H9 (cell line): Measurements from ENCODE around the gene PTPRQ. TPM values are rescaled to one million over a fixed set of nuclear protein-coding genes. Genes with fewer than 3 reads are reported as not detected.

Source experiments
- DNase-seq: peaks from one replicate; pipeline ENCODE4 v3.0.0-alpha.2; 2017
- H2AFZ ChIP-seq: one replicate; pipeline ENCODE4 v1.6.1; 2013; ENCODE audit warnings: mild to moderate bottlenecking, low read length, control low read depth, moderate library complexity
- H2AK5ac ChIP-seq: 2 replicates; pipeline ENCODE4 v1.6.1; 2013; ENCODE audit warnings: low read length, control low read depth, mixed read lengths; ENCODE audit not compliant: insufficient read length
- H2BK120ac ChIP-seq: one replicate; pipeline ENCODE4 v1.6.1; 2013; ENCODE audit warnings: low read depth, mild to moderate bottlenecking, low read length, control low read depth, inconsistent platforms; ENCODE audit not compliant: poor library complexity, severe bottlenecking
- H2BK12ac ChIP-seq: 2 replicates; pipeline ENCODE4 v1.6.1; 2013; ENCODE audit warnings: low read length, control low read depth, mixed read lengths, low read depth; ENCODE audit not compliant: insufficient read length
- H2BK15ac ChIP-seq: 2 replicates; pipeline ENCODE4 v1.6.1; 2013; ENCODE audit warnings: low read depth, low read length, control low read depth
- H2BK20ac ChIP-seq: one replicate; pipeline ENCODE4 v1.6.1; 2013; ENCODE audit warnings: low read depth, mild to moderate bottlenecking, low read length, control low read depth, inconsistent platforms; ENCODE audit not compliant: poor library complexity, severe bottlenecking
- H2BK5ac ChIP-seq: 2 replicates; pipeline ENCODE4 v1.6.1; 2013; ENCODE audit warnings: low read length, control low read depth, mixed read lengths; ENCODE audit not compliant: insufficient read length
- H3K14ac ChIP-seq: 2 replicates; pipeline ENCODE4 v1.6.1; 2013; ENCODE audit warnings: low read length, control low read depth; ENCODE audit not compliant: insufficient read depth
- H3K18ac ChIP-seq: 2 replicates; pipeline ENCODE4 v1.6.1; 2013; ENCODE audit warnings: low read depth, mild to moderate bottlenecking, mixed read lengths, low read length, control low read depth; ENCODE audit not compliant: insufficient read length
- H3K23ac ChIP-seq: 2 replicates; pipeline ENCODE4 v1.6.1; 2013; ENCODE audit warnings: low read length, control low read depth, mixed read lengths, low read depth; ENCODE audit not compliant: insufficient read length
- H3K23me2 ChIP-seq: 2 replicates; pipeline ENCODE4 v1.6.1; 2013; ENCODE audit warnings: low read depth, mild to moderate bottlenecking, mixed read lengths, low read length, control low read depth; ENCODE audit not compliant: insufficient read length, poor library complexity, severe bottlenecking
- H3K27ac ChIP-seq: 2 replicates; pipeline ENCODE4 v1.5.1; 2013; ENCODE audit warnings: low read length, control low read depth, mixed read lengths, low read depth; ENCODE audit not compliant: insufficient read length
- H3K27me3 ChIP-seq: 2 replicates; pipeline ENCODE4 v1.6.1; 2013; ENCODE audit warnings: low read length, control low read depth, inconsistent platforms; ENCODE audit not compliant: insufficient read depth
- H3K4ac ChIP-seq: 2 replicates; pipeline ENCODE4 v1.6.1; 2013; ENCODE audit warnings: low read depth, mild to moderate bottlenecking, control low read depth, inconsistent platforms, low read length, moderate library complexity
- H3K4me1 ChIP-seq: 2 replicates; pipeline ENCODE4 v1.6.1; 2013; ENCODE audit warnings: low read length, control low read depth, inconsistent platforms; ENCODE audit not compliant: insufficient read depth
- H3K4me2 ChIP-seq: 2 replicates; pipeline ENCODE4 v1.6.1; 2013; ENCODE audit warnings: low read length, control low read depth, mixed read lengths; ENCODE audit not compliant: insufficient read length, insufficient read depth
- H3K56ac ChIP-seq: 2 replicates; pipeline ENCODE4 v1.6.1; 2013; ENCODE audit warnings: low read depth, mild to moderate bottlenecking, mixed read lengths, low read length, control low read depth; ENCODE audit not compliant: insufficient read length
- H3K79me1 ChIP-seq: 2 replicates; pipeline ENCODE4 v1.6.1; 2013; ENCODE audit warnings: low read depth, mild to moderate bottlenecking, moderate library complexity, low read length, control low read depth, inconsistent platforms; ENCODE audit not compliant: insufficient read depth, poor library complexity, severe bottlenecking
- H3K79me2 ChIP-seq: 2 replicates; pipeline ENCODE4 v1.6.1; 2013; ENCODE audit warnings: low read length, control low read depth, inconsistent platforms; ENCODE audit not compliant: insufficient read depth
- H3K9ac ChIP-seq: 2 replicates; pipeline ENCODE4 v1.6.1; 2013; ENCODE audit warnings: low read length, control low read depth, mixed read lengths; ENCODE audit not compliant: insufficient read length; ENCODE audit errors: extremely low read depth
- H3K9me3 ChIP-seq: one replicate; pipeline ENCODE4 v1.6.1; 2013; ENCODE audit warnings: low read depth, low read length, inconsistent platforms; ENCODE audit not compliant: control insufficient read depth
- H3T11ph ChIP-seq: one replicate; pipeline ENCODE4 v1.6.1; 2013; ENCODE audit warnings: mild to moderate bottlenecking, low read length, control low read depth, inconsistent platforms
- H4K20me1 ChIP-seq: one replicate; pipeline ENCODE4 v1.6.1; 2013; ENCODE audit not compliant: control insufficient read depth, insufficient read length, insufficient read depth
- H4K5ac ChIP-seq: 2 replicates; pipeline ENCODE4 v1.6.1; 2013; ENCODE audit warnings: low read depth, mild to moderate bottlenecking, mixed read lengths, low read length, control low read depth; ENCODE audit not compliant: insufficient read length
- H4K8ac ChIP-seq: replicated peaks from 2 replicates; pipeline ENCODE4 v1.6.1; 2013; ENCODE audit warnings: low read length, control low read depth, mixed read lengths, low read depth; ENCODE audit not compliant: insufficient read length
- H4K91ac ChIP-seq: 2 replicates; pipeline ENCODE4 v1.6.1; 2013; ENCODE audit warnings: low read depth, mild to moderate bottlenecking, moderate library complexity, mixed read lengths, low read length, control low read depth; ENCODE audit not compliant: insufficient read length
- H3K27ac Mint-ChIP-seq, 3 experiments: 2 replicates in 2 of 3; 3 replicates in 1 of 3; pipeline ENCODE4 v1.8.0; 2020 to 2021; ENCODE audit warnings: mixed read lengths in 3 of 3, mild to moderate bottlenecking in 1 of 3, moderate library complexity in 1 of 3
- H3K27me3 Mint-ChIP-seq: 2 replicates; pipeline ENCODE4 v1.8.0; 2021; ENCODE audit warnings: low read depth, mild to moderate bottlenecking, moderate library complexity, mixed read lengths
- H3K36me3 Mint-ChIP-seq, 3 experiments: 2 replicates in 2 of 3; 3 replicates in 1 of 3; pipeline ENCODE4 v1.8.0; 2020 to 2021; ENCODE audit warnings: low read depth in 3 of 3, mixed read lengths in 3 of 3; ENCODE audit not compliant: insufficient read depth in 1 of 3
- H3K4me1 Mint-ChIP-seq, 2 experiments: 2 replicates each; pipeline ENCODE4 v1.8.0; 2020; ENCODE audit warnings: mixed read lengths in 2 of 2
- H3K4me3 Mint-ChIP-seq, 2 experiments: 2 replicates in 1 of 2; 3 replicates in 1 of 2; pipeline ENCODE4 v1.8.0; 2020 to 2021; ENCODE audit warnings: mild to moderate bottlenecking in 2 of 2, mixed read lengths in 2 of 2, moderate library complexity in 1 of 2
- H3K9me3 Mint-ChIP-seq, 2 experiments: 2 replicates in 1 of 2; 3 replicates in 1 of 2; pipeline ENCODE4 v1.8.0; 2020; ENCODE audit warnings: mild to moderate bottlenecking in 2 of 2, mixed read lengths in 2 of 2, moderate library complexity in 1 of 2
- CTCF ChIP-seq: fragments of 200-600 bp; sonication (generic); conservative IDR thresholded peaks from 3 replicates; pipeline ENCODE4 v1.8.0; 2021; ENCODE audit warnings: antibody characterized with exemption, mild to moderate bottlenecking
- WGBS: extraction: QIAGEN DNeasy Blood & Tissue Kit; methylation state at CpG from one replicate; pipeline ENCODE4 v1.1.7; 2013; ENCODE audit warnings: missing lambda C conversion rate, low lambda C conversion rate, mixed read lengths; ENCODE audit not compliant: insufficient read length; ENCODE audit errors: extremely low coverage; 5-methylcytosine and 5-hydroxymethylcytosine counted together
- total RNA-seq: library from RNA; stranded (reverse); gene quantifications from 2 replicates; pipeline ENCODE4 v1.2.1, GENCODE V29; 2021

PTPRQ gene
- total RNA-seq, 1 experiment from 2014 or later = not detected

- no peak overlapping the region for H4K5ac ChIP-seq
- H3K79me2 ChIP-seq = no peaks in the 10 kb centered on the region
- H3K79me1 ChIP-seq = no peaks in the 10 kb centered on the region
- H3K4me1 ChIP-seq = no peaks in the 10 kb centered on the region
- no peak overlapping the region for H3K18ac ChIP-seq
- H4K8ac ChIP-seq = no peak overlapping the region
- no peak overlapping the region for H3T11ph ChIP-seq
- Mint-ChIP-seq H3K36me3 (peaks cover 0 to 3% (median 0%) of the 10 kb centered on the region in 3 experiments; a peak in 4 of 7 replicates), H3K27me3 (no peaks in the 10 kb centered on the region; the same call in 1 of the 2 replicates), H3K9me3 (peaks cover 4 to 9% of the 10 kb centered on the region in 2 experiments; a peak in 4 of 5 replicates), H3K4me3 (no peak overlapping the region), H3K27ac (no peak overlapping the region; a peak in 1 of 7 replicates), H3K4me1 (no peaks in the 10 kb centered on the region)
- TF ChIP-seq CTCF = peak; percentile 49
- no peak overlapping the region for H2BK120ac ChIP-seq
- H3K4ac ChIP-seq = no peak overlapping the region
- no peak overlapping the region for H2BK15ac ChIP-seq
- H3K9me3 ChIP-seq = no peaks in the 10 kb centered on the region
- H3K27ac ChIP-seq = no peak overlapping the region
- no peak overlapping the region for H3K4me2 ChIP-seq
- no peaks in the 10 kb centered on the region for H3K23me2 ChIP-seq
- H3K14ac ChIP-seq = no peak overlapping the region
- no CpG with 5 or more reads among the region's 11 CpGs for WGBS
- H3K27me3 ChIP-seq = no peaks in the 10 kb centered on the region
- H4K91ac ChIP-seq = no peak overlapping the region
- DNase-seq = peak; percentile 54
- H3K23ac ChIP-seq = no peak overlapping the region
- no peak overlapping the region for H2AK5ac ChIP-seq
- no peaks in the 10 kb centered on the region for H4K20me1 ChIP-seq
- H3K56ac ChIP-seq = no peak overlapping the region
- no peak overlapping the region for H2BK20ac ChIP-seq
- H2BK5ac ChIP-seq = no peak overlapping the region
- no peak overlapping the region for H3K9ac ChIP-seq
- H2AFZ ChIP-seq = no peak overlapping the region
- no peak overlapping the region for H2BK12ac ChIP-seq
Measured at GRCh38 chr12:80512781-80513180, 68.7 kb downstream of the PTPRQ start.
